ENCODE data around the gene TNFSF8.
A peak's percentile ranks its signal among the peaks of the same experiment; 100 is the strongest.

Gene TNFSF8

GRCh38 chr9:114867327-114867726, 63.1 kb downstream of the TNFSF8 start:
- no peaks in the 10 kb centered on the region for H4K20me1 ChIP-seq (ENCODE audit: insufficient read depth, low read length)
- H3K27ac ChIP-seq (ENCODE audit: low read length) = no peak overlapping the region
- H3K27me3 ChIP-seq (ENCODE audit: low read depth, low read length) = no peaks in the 10 kb centered on the region
- H3K9ac ChIP-seq (ENCODE audit: low read length) = no peak overlapping the region
- no peak overlapping the region for H3K4me2 ChIP-seq (ENCODE audit: low read length)
- H3K4me1 ChIP-seq (ENCODE audit: low read length) = peaks cover 5% of the 10 kb centered on the region
- H3K9me3 ChIP-seq (ENCODE audit: insufficient read depth, low read length) = no peaks in the 10 kb centered on the region
- TF ChIP-seq EZH2phosphoT487 (IDR thresholded peaks at IDR 0.05; ENCODE audit: low read depth) (no peak), CTCF (IDR thresholded peaks at IDR 0.05; ENCODE audit: low read depth, low read length) (no peak)
- H3K79me2 ChIP-seq (ENCODE audit: low read length) = no peaks in the 10 kb centered on the region
- H3K4me3 ChIP-seq (ENCODE audit: low read length) = no peak overlapping the region
- H3K36me3 ChIP-seq (replicated peaks; ENCODE audit: low read depth, low read length) = no peaks in the 10 kb centered on the region
- no peak overlapping the region for H2AFZ ChIP-seq (ENCODE audit: low read depth, low read length)

- H3K9ac ChIP-seq (ENCODE audit: low read length) = no peak overlapping the region
- H4K20me1 ChIP-seq (ENCODE audit: insufficient read depth, low read length) = no peaks in the 10 kb centered on the region
- no peak overlapping the region for H3K27ac ChIP-seq (ENCODE audit: low read length)
- H3K4me1 ChIP-seq (ENCODE audit: low read length) = peaks cover 29% of the 10 kb centered on the region
- no peak overlapping the region for H2AFZ ChIP-seq (ENCODE audit: low read depth, low read length)
- no peak overlapping the region for H3K4me3 ChIP-seq (ENCODE audit: low read length)
- no peak overlapping the region for H3K4me2 ChIP-seq (ENCODE audit: low read length)
- TF ChIP-seq CTCF (IDR thresholded peaks at IDR 0.05; ENCODE audit: low read depth, low read length) (no peak), EZH2phosphoT487 (IDR thresholded peaks at IDR 0.05; ENCODE audit: low read depth) (no peak)
- no peaks in the 10 kb centered on the region for H3K9me3 ChIP-seq (ENCODE audit: insufficient read depth, low read length)
- no peaks in the 10 kb centered on the region for H3K79me2 ChIP-seq (ENCODE audit: low read length)
- no peaks in the 10 kb centered on the region for H3K27me3 ChIP-seq (ENCODE audit: low read depth, low read length)
- no peaks in the 10 kb centered on the region for H3K36me3 ChIP-seq (replicated peaks; ENCODE audit: low read depth, low read length)
These were observed 65.9 kb downstream of the TNFSF8 start for GRCh38 chr9:114864471-114864870.

GRCh38 chr9:114861922-114862605, 68.3 kb downstream of the TNFSF8 start:
- Histone ChIP-seq H2AFZ (ENCODE audit: low read depth, low read length) (no peak overlapping the region), H4K20me1 (ENCODE audit: insufficient read depth, low read length) (no peaks in the 10 kb centered on the region), H3K4me2 (ENCODE audit: low read length) (0 out of 2 replicates have a peak overlapping the region, but pooled peaks have one; percentile 19), H3K27ac (ENCODE audit: low read length) (no peak overlapping the region), H3K4me1 (ENCODE audit: low read length) (peaks cover 29% of the 10 kb centered on the region), H3K79me2 (ENCODE audit: low read length) (no peaks in the 10 kb centered on the region), H3K36me3 (replicated peaks; ENCODE audit: low read depth, low read length) (no peaks in the 10 kb centered on the region), H3K4me3 (ENCODE audit: low read length) (no peak overlapping the region), H3K27me3 (ENCODE audit: low read depth, low read length) (peaks cover 4% of the 10 kb centered on the region; the same call in 1 of the 2 replicates), H3K9ac (ENCODE audit: low read length) (no peak overlapping the region), H3K9me3 (ENCODE audit: insufficient read depth, low read length) (no peaks in the 10 kb centered on the region)
- TF ChIP-seq EZH2phosphoT487 (IDR thresholded peaks at IDR 0.05; ENCODE audit: low read depth) = no peak
- TF ChIP-seq CTCF (IDR thresholded peaks at IDR 0.05; ENCODE audit: low read depth, low read length) = no peak

GRCh38 chr9:114861273-114861672, 69.1 kb downstream of the TNFSF8 start:
- Histone ChIP-seq H3K4me1 (ENCODE audit: low read length) (peaks cover 29% of the 10 kb centered on the region), H3K9me3 (ENCODE audit: insufficient read depth, low read length) (no peaks in the 10 kb centered on the region), H3K9ac (ENCODE audit: low read length) (no peak overlapping the region), H3K27me3 (ENCODE audit: low read depth, low read length) (peaks cover 4% of the 10 kb centered on the region; the same call in 1 of the 2 replicates), H3K4me3 (ENCODE audit: low read length) (no peak overlapping the region), H3K4me2 (ENCODE audit: low read length) (no peak overlapping the region), H3K36me3 (replicated peaks; ENCODE audit: low read depth, low read length) (no peaks in the 10 kb centered on the region), H3K79me2 (ENCODE audit: low read length) (no peaks in the 10 kb centered on the region), H3K27ac (ENCODE audit: low read length) (no peak overlapping the region), H4K20me1 (ENCODE audit: insufficient read depth, low read length) (no peaks in the 10 kb centered on the region), H2AFZ (ENCODE audit: low read depth, low read length) (no peak overlapping the region)
- TF ChIP-seq EZH2phosphoT487 (IDR thresholded peaks at IDR 0.05; ENCODE audit: low read depth) (no peak), CTCF (IDR thresholded peaks at IDR 0.05; ENCODE audit: low read depth, low read length) (no peak)
